Hepatocyte (in vitro differentiated cells): ENCODE data around the gene EREG. TPM values are rescaled to one million over a fixed set of nuclear protein-coding genes. Genes with fewer than 3 reads are reported as not detected.

Experiments used
- DNase-seq: peaks from one replicate; pipeline ENCODE4 v3.0.0-alpha.2; 2016; ENCODE audit warnings: low spot score
- H2AFZ ChIP-seq: fragments of 200-600 bp; sonication (generic); 2 replicates; pipeline ENCODE4 v1.6.0; 2016; ENCODE audit warnings: antibody characterized with exemption, mild to moderate bottlenecking
- H3K27ac ChIP-seq: fragments of 200-600 bp; sonication (generic); 2 replicates; pipeline ENCODE4 v1.5.1; 2016; ENCODE audit warnings: mild to moderate bottlenecking
- H3K27me3 ChIP-seq: fragments of 200-600 bp; sonication (generic); 2 replicates; pipeline ENCODE4 v1.6.1; 2016
- H3K36me3 ChIP-seq: fragments of 200-600 bp; sonication (generic); replicated peaks from 2 replicates; pipeline ENCODE4 v1.5.1; 2016; ENCODE audit warnings: low read depth; ENCODE audit not compliant: insufficient read depth
- H3K4me1 ChIP-seq: fragments of 200-600 bp; sonication (generic); 2 replicates; pipeline ENCODE4 v1.5.1; 2016; ENCODE audit warnings: mild to moderate bottlenecking, moderate library complexity; ENCODE audit not compliant: insufficient read depth
- H3K4me2 ChIP-seq: fragments of 200-600 bp; sonication (generic); 2 replicates; pipeline ENCODE4 v1.6.0; 2016
- H3K4me3 ChIP-seq: fragments of 200-600 bp; sonication (generic); 2 replicates; pipeline ENCODE4 v1.5.1; 2016; ENCODE audit warnings: mild to moderate bottlenecking
- H3K79me2 ChIP-seq: fragments of 200-600 bp; sonication (generic); 2 replicates; pipeline ENCODE4 v1.6.0; 2017; ENCODE audit warnings: mild to moderate bottlenecking
- H3K9me2 ChIP-seq: fragments of 200-600 bp; sonication (generic); replicated peaks from 2 replicates; pipeline ENCODE4 v1.6.0; 2017; ENCODE audit warnings: mild to moderate bottlenecking; ENCODE audit not compliant: insufficient read depth
- H3K9me3 ChIP-seq: fragments of 200-600 bp; sonication (generic); 2 replicates; pipeline ENCODE4 v1.5.1; 2016; ENCODE audit warnings: low read depth, mild to moderate bottlenecking
- H4K20me1 ChIP-seq: fragments of 200-600 bp; sonication (generic); 2 replicates; pipeline ENCODE4 v1.6.0; 2016; ENCODE audit warnings: mild to moderate bottlenecking; ENCODE audit not compliant: insufficient read depth, poor library complexity, severe bottlenecking
- EZH2 ChIP-seq: fragments of 200-600 bp; sonication (generic); IDR thresholded peaks from 2 replicates; pipeline ENCODE4 v1.6.1; 2016; ENCODE audit warnings: antibody characterized with exemption, mild to moderate bottlenecking, borderline replicate concordance
- EZH2phosphoT487 ChIP-seq: fragments of 200-600 bp; sonication (generic); IDR thresholded peaks from one replicate; pipeline ENCODE4 v1.6.1; 2018; ENCODE audit warnings: antibody characterized with exemption, mild to moderate bottlenecking, low read depth, moderate library complexity; ENCODE audit not compliant: unreplicated experiment, severe bottlenecking
- WGBS: methylation state at CpG from one replicate; pipeline ENCODE4 v1.1.6; 2016; ENCODE audit warnings: low lambda C conversion rate; ENCODE audit errors: missing lambda C conversion rate; 5-methylcytosine and 5-hydroxymethylcytosine counted together
- polyA plus RNA-seq: library from polyadenylated mRNA; unstranded; fragments of >200 nt; fragmentation: Nextera tagmentation; extraction: Ambion mirVana; gene quantifications from 2 replicates; pipeline ENCODE4 v1.2.1, GENCODE V29; 2016
- total RNA-seq: library from RNA; depleted of rRNA; stranded (reverse); fragments of >200 nt; gene quantifications from 2 replicates; pipeline ENCODE4 v1.2.3, GENCODE V29; 2014
- TF ChIP-seq, protein P1 (sequence below): fragments of 200-600 bp; sonication (generic); IDR thresholded peaks from 2 replicates; pipeline ENCODE4 v1.5.1; 2016; ENCODE audit warnings: antibody characterized with exemption, mild to moderate bottlenecking; ENCODE audit not compliant: poor library complexity

Gene EREG
- total and polyA plus RNA-seq, 2 experiments from 2014 or later: 4.5 to 18.9 TPM

GRCh38 chr4:74428276-74428675, 63.3 kb downstream of the EREG start:
- no peak overlapping the region for H3K27ac ChIP-seq
- no peak for DNase-seq
- no peak for TF ChIP-seq EZH2phosphoT487
- TF ChIP-seq, protein P1, sequence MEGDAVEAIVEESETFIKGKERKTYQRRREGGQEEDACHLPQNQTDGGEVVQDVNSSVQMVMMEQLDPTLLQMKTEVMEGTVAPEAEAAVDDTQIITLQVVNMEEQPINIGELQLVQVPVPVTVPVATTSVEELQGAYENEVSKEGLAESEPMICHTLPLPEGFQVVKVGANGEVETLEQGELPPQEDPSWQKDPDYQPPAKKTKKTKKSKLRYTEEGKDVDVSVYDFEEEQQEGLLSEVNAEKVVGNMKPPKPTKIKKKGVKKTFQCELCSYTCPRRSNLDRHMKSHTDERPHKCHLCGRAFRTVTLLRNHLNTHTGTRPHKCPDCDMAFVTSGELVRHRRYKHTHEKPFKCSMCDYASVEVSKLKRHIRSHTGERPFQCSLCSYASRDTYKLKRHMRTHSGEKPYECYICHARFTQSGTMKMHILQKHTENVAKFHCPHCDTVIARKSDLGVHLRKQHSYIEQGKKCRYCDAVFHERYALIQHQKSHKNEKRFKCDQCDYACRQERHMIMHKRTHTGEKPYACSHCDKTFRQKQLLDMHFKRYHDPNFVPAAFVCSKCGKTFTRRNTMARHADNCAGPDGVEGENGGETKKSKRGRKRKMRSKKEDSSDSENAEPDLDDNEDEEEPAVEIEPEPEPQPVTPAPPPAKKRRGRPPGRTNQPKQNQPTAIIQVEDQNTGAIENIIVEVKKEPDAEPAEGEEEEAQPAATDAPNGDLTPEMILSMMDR: no peak
- TF ChIP-seq EZH2: no peak
- no peak overlapping the region for H2AFZ ChIP-seq
- no peaks in the 10 kb centered on the region for H3K27me3 ChIP-seq
- H3K4me1 ChIP-seq: no peaks in the 10 kb centered on the region
- H3K9me3 ChIP-seq: no peaks in the 10 kb centered on the region
- H3K4me3 ChIP-seq: no peak overlapping the region
- no peaks in the 10 kb centered on the region for H3K36me3 ChIP-seq
- no peaks in the 10 kb centered on the region for H3K9me2 ChIP-seq
- H4K20me1 ChIP-seq: no peaks in the 10 kb centered on the region
- H3K79me2 ChIP-seq: no peaks in the 10 kb centered on the region
- no peak overlapping the region for H3K4me2 ChIP-seq

GRCh38 chr4:74431113-74431826, 66.3 kb downstream of the EREG start:
- Histone ChIP-seq H3K4me1 (no peaks in the 10 kb centered on the region), H3K36me3 (no peaks in the 10 kb centered on the region), H3K27ac (no peak overlapping the region), H2AFZ (no peak overlapping the region), H3K9me2 (no peaks in the 10 kb centered on the region), H3K4me2 (no peak overlapping the region), H3K27me3 (no peaks in the 10 kb centered on the region), H3K79me2 (no peaks in the 10 kb centered on the region), H4K20me1 (no peaks in the 10 kb centered on the region), H3K4me3 (no peak overlapping the region), H3K9me3 (no peaks in the 10 kb centered on the region)
- TF ChIP-seq, protein P1: no peak
- TF ChIP-seq EZH2phosphoT487 (no peak), EZH2 (no peak)
- WGBS: 80% methylated on average over 11 of the region's 11 CpGs
- no peak for DNase-seq

DNA sequence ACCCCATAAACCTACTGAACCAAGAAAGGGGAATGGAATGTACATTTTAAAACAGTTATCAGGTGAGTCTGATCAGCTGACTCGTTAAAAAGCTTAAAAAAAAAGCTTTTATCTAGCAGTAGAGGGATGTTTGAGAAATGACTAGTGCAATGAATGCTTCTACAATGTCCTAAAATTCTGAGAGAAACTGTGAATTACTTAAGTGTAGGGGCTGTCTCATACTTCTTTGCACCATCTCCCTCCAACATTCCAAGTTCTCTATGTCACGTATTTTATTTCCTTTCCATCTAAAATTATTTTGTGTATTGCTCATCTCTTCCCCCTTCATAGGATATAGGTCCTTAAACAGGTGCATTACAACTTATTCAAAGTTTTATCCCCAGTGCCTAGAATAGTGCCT, 68.1 kb downstream of the EREG start:
- Histone ChIP-seq H3K9me2 (no peaks in the 10 kb centered on the region), H4K20me1 (no peaks in the 10 kb centered on the region), H3K36me3 (no peaks in the 10 kb centered on the region), H3K4me2 (no peak overlapping the region), H3K79me2 (no peaks in the 10 kb centered on the region), H3K27ac (no peak overlapping the region), H3K4me3 (no peak overlapping the region), H2AFZ (no peak overlapping the region), H3K27me3 (no peaks in the 10 kb centered on the region), H3K9me3 (no peaks in the 10 kb centered on the region), H3K4me1 (no peaks in the 10 kb centered on the region)
- DNase-seq: no peak
- TF ChIP-seq EZH2phosphoT487 (no peak), EZH2 (no peak)
- TF ChIP-seq, protein P1: no peak
- 58% methylated on average over 2 of the region's 2 CpGs for WGBS
